HL-60 (cell line): ENCODE results near the gene ATP9B.

ENCODE experiments used
- DNase-seq, 2 experiments: peaks; one replicate each; pipeline ENCODE4 v3.0.0-alpha.2; 2010 to 2020; ENCODE audit warnings: low read depth in 1 of 2, low spot score in 1 of 2
- H3K27ac ChIP-seq: fragments of 250-450 bp; sonication (Bioruptor Pico); replicated peaks from 2 replicates; pipeline ENCODE4 v1.5.1; 2020; ENCODE audit warnings: mild to moderate bottlenecking, moderate library complexity
- H3K27me3 ChIP-seq: fragments of 250-450 bp; sonication (Bioruptor Pico); 2 replicates; pipeline ENCODE4 v1.5.1; 2021; ENCODE audit warnings: mild to moderate bottlenecking, moderate library complexity; ENCODE audit not compliant: insufficient read depth, poor library complexity, severe bottlenecking
- H3K4me3 ChIP-seq: replicated peaks from 2 replicates; pipeline ENCODE4 v1.5.1; 2011; ENCODE audit warnings: mild to moderate bottlenecking, control low read depth, low read length; ENCODE audit not compliant: insufficient read depth
- GABPA ChIP-seq: IDR thresholded peaks from 2 replicates; pipeline ENCODE4 v1.6.1; 2012; ENCODE audit warnings: low read depth
- POLR2AphosphoS5 ChIP-seq: IDR thresholded peaks from 2 replicates; pipeline ENCODE4 v1.6.1; 2012; ENCODE audit warnings: low read depth
- REST ChIP-seq: IDR thresholded peaks from 2 replicates; pipeline ENCODE4 v1.6.1; 2012; ENCODE audit warnings: low read depth; ENCODE audit not compliant: insufficient replicate concordance
- SPI1 ChIP-seq: IDR thresholded peaks from 2 replicates; pipeline ENCODE4 v1.6.1; 2012; ENCODE audit warnings: low read depth, mild to moderate bottlenecking, borderline replicate concordance
- TF ChIP-seq, protein P1 (sequence below): IDR thresholded peaks from one replicate; pipeline ENCODE4 v1.5.1; 2011; ENCODE audit warnings: low read length, control low read depth, inconsistent platforms; ENCODE audit not compliant: insufficient read depth

ATP9B gene

DNA sequence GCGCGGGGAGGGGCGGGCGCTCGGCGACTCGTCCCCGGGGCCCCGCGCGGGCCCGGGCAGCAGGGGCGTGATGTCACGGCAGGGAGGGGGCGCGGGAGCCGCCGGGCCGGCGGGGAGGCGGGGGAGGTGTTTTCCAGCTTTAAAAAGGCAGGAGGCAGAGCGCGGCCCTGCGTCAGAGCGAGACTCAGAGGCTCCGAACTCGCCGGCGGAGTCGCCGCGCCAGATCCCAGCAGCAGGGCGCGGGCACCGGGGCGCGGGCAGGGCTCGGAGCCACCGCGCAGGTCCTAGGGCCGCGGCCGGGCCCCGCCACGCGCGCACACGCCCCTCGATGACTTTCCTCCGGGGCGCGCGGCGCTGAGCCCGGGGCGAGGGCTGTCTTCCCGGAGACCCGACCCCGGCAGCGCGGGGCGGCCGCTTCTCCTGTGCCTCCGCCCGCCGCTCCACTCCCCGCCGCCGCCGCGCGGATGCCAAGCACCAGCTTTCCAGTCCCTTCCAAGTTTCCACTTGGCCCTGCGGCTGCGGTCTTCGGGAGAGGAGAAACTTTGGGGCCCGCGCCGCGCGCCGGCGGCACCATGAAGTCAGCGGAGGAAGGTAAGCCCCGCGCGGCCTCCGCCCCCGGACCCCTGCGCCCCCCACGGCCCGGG is 326.7 kb downstream of the ATP9B start, which contains the start of gene NFATC1:
TSS of gene NFATC1 (plus strand) at position 170 of the 644 bp plus-strand sequence. CDS start at position 465, 295 bp downstream.
- peaks cover 15% of the 10 kb centered on the region for H3K27me3 ChIP-seq
- peak within 1 kb of the TSS; percentile 61 for H3K4me3 ChIP-seq
- H3K27ac ChIP-seq, result no peak within 1 kb of the TSS
- peak; percentile 55 to 73 for DNase-seq
- TF ChIP-seq REST (no peak), GABPA (no peak), SPI1 (no peak), POLR2AphosphoS5 (peak; percentile 28; the same call in 1 of the 2 replicates)
- TF ChIP-seq, protein P1, sequence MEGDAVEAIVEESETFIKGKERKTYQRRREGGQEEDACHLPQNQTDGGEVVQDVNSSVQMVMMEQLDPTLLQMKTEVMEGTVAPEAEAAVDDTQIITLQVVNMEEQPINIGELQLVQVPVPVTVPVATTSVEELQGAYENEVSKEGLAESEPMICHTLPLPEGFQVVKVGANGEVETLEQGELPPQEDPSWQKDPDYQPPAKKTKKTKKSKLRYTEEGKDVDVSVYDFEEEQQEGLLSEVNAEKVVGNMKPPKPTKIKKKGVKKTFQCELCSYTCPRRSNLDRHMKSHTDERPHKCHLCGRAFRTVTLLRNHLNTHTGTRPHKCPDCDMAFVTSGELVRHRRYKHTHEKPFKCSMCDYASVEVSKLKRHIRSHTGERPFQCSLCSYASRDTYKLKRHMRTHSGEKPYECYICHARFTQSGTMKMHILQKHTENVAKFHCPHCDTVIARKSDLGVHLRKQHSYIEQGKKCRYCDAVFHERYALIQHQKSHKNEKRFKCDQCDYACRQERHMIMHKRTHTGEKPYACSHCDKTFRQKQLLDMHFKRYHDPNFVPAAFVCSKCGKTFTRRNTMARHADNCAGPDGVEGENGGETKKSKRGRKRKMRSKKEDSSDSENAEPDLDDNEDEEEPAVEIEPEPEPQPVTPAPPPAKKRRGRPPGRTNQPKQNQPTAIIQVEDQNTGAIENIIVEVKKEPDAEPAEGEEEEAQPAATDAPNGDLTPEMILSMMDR, result no peak

GRCh38 chr18:79396431-79397246 is 327.4 kb downstream of the ATP9B start:
- H3K4me3 ChIP-seq, result peak overlapping the region; percentile 61
- peaks cover 15% of the 10 kb centered on the region for H3K27me3 ChIP-seq
- TF ChIP-seq SPI1, result no peak
- no peak; the same call in 1 of the 2 replicates for TF ChIP-seq POLR2AphosphoS5
- TF ChIP-seq REST, result no peak
- TF ChIP-seq GABPA, result no peak
- TF ChIP-seq, protein P1, result no peak
- DNase-seq, result peak; percentile 55 to 58
- no peak overlapping the region for H3K27ac ChIP-seq

DNA sequence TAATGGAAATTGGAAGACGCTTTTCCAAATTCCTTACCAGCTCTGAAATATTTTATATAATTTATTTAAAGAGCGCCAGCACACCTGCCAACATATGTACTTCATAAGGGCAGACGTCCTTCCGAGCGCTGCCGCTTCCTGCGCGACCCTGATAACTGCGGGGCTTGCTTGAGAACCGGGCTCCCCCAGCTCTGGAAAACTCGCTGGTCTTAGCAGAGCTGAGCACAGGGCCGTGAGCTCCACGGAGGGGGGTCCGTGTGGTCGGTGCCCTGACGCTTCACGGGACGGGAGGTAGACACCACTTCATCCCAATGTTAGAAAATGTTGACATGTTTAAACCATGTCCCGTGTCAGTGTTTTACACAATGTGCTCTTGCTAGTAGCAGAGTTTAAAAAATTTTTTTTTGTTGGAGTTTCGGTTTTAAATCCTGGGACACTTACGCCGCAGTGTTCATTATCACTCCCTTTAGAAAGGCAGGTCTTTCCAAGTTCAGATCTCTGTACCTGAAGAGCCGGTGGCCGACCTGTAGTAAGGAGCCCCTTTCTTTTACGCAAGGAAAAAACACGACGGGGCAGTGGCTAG is 328.1 kb downstream of the ATP9B start:
- Histone ChIP-seq H3K4me3 (peak overlapping the region; percentile 61), H3K27me3 (peaks cover 15% of the 10 kb centered on the region), H3K27ac (no peak overlapping the region)
- no peak for DNase-seq
- TF ChIP-seq SPI1, result no peak
